ENCODE measurements around the gene TIMM17B.

TIMM17B gene

DNA sequence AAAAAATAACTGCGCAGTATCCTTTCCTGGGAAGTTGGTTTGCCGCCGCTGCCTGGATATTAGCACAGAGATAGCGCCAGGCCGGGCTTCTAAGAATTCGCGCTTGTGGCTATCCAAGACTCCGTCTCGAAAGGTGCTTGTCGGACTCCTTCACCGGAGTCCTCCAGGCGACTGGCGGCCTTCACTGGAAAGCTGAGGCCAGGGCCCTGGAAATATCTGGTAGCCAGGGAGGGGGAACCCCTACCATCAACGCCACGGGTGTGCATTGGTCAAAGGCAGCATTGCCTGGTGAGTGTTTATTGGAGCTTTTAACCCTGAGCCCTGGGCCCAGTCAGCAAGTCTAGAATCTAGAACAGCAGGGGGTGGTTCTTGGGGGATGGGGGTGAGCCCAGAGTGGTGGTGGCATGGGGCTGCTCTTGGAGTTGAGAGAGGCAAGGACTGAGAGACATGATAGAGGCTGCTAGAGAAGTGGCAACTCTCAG is 21.8 kb upstream of the TIMM17B start:
- DNase-seq (ENCODE audit: low read depth in 4 of 4, low spot score in 1 of 4) = no peak

DNA sequence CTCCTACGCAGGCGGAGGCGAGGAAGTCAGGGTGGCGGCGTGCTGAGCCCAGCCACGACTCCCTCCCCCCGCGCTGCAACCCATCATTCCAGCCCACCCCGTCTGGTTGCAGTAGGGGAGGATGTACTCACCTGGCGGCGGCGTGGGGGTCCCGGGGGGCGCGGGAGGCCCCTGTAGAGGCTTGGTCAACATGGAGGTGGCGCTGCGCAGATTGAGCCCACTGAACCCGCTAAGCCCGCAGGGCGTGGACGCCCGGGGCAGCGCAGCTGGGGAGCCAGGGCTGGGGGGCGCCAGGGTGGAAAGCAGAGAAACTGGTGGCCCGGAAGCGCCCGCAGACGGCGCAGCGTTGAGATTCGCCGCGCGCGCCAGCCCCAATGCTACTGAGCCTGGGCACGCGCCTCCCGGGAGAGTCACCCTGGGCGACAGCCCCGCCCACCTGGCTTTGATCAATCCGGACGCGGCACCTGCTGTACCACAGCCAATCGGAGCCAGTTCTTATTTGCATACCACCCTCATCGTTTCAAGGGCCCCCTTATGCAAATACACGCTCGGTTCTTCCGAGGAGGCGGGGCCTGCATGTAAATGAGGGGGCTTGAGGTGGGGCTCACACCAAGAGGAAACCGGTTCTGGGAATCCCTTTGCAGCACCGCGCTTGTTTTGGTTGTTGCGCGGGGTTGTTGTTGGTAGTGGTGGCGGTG is 21.2 kb upstream of the TIMM17B start, which contains the start of gene PIM2:
PIM2 (minus strand) TSS at position 382 of the 698 bp plus-strand sequence; CDS start at position 192, 190 bp downstream.
- peak; percentile 60 to 83 (median 76) for DNase-seq (ENCODE audit: low read depth in 4 of 4, low spot score in 1 of 4)

DNA sequence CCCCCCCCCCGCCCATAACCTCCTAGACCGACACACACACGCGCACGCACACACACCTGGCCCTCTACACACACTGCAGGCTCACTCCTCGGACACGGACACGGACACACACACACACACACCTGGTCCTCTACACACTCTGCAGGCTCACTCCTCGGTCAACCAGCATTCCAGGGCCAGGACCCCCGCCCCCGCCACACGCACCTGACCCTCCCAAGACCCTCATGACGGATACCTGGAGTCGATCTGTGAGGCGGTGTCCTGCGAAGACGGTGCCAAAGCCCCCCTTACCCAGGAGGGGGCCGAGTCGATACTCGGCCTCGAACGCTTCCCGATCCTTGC is 20.7 kb upstream of the TIMM17B start:
- no peak for DNase-seq (ENCODE audit: low read depth in 4 of 4, low spot score in 1 of 4)

DNA sequence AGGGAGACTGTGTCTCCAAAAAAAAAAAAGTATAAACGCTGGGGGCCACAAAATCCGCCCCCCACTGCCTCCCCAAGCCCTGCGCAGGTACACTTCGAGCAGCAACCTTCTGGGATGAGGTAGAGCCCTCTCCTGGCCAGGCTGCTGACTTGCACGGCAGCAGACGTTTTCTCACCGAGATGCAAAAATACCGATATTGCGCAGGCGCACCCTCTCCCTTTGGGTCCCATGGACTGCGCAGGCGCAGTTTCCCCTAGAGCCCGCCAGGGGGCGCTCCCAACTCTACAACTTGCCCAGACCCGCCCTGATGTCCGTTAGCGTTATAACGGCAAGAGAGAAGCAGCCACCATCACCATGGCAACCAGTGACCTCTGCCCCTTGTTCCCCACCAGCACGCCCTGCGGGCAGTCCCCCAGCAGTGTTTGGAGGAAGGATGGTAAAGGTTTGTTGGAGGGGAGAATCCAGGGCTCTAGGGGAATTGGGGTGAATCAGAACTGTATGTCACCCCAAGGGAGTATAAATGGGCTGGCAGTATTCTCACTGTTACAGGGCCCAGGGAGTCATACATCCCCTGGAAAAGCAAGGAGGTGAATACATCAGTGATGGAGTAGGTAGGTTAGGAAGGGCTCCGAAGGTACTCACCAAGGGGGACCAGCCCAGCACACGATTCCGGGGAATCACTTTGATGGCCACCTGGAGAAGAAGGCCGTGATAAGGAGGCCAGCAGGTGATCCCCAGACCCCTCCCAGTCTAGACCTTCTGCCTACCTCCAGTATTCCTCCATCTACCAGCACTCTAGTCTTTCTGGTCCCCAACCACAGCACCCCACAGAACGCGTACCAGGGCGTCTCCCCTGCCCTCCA is 19.8 kb upstream of the TIMM17B start:
- DNase-seq (ENCODE audit: low read depth in 4 of 4, low spot score in 1 of 4) = peak; percentile 53 to 74 (median 68)

DNA sequence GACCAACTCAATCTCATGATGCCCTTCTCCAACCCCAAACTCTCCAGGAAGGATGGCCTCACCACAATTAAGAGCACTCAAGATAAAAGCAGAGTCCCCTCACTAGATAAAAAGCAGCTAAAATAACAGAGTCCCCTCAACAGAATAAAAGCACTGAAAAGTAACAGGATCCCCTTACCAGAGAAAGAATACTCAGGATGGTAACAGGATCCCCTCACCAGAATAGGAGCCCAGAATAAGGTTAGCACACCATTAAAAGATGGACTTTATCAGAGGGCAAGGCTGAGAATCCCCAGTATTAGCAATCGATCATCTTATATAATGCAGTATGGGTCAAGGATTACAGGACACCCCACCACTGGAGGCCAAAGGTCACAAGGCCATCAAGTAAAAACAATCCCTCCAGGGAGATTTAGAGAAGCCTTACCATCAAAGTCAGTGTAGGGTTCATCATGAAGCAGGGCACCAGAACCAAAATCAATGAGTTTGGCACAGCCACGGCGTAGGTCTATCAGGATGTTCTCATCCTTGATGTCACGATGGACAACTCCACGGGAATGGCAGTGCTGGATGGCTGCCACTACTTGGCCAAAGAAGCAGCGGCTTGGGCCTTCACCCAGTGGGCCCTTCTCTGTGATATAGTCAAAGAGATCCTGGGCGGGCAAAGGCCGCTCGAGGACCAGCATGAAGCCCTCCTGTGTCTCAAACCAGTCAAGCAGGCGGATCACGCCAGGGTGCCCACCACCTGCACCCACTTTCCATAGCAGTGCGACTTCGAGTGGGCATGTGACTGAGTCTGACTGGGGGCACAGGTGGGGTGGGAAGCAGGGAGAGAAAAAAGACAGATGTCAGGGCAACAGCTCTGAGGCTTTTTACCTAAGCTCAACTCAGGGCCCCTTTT is 17.3 kb upstream of the TIMM17B start:
- no peak for DNase-seq (ENCODE audit: low read depth in 4 of 4, low spot score in 1 of 4)

DNA sequence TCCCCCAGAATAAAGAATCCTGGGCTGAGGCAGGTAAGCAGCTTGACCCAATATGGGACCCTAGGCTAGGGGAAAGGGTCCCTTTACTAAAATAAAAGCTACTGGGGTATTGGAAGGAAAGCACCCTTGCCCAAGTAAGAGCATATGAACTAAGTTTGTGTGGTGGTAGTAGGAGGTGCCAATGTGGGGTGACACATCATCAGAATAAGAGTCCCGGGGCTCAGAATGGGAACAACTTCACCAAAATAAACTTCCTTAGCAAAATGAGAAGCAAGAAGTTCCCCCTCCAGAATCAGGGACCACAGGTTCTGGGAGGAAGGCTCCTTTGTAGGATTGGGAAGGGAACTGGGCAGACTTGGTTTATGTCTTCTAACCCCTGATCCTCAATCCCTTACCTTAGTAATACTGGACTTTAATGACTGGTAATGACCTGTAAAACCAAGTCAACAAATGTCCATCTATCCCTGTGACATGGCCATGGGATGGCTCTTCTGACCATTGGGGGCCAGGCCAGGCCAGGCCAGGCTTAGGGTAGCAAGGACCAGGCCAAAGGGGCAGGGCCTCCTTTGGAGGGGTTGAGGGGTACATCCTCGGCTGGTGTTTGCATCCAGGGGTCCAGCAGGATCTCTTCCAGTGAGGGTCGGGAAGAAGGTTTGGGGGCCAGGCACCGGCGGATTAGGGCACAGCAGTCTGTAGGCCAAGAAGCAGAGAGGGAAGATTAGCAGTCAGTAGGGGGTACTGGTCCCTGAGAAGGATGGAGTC is 16.2 kb upstream of the TIMM17B start:
- no peak for DNase-seq (ENCODE audit: low read depth in 4 of 4, low spot score in 1 of 4)

DNA sequence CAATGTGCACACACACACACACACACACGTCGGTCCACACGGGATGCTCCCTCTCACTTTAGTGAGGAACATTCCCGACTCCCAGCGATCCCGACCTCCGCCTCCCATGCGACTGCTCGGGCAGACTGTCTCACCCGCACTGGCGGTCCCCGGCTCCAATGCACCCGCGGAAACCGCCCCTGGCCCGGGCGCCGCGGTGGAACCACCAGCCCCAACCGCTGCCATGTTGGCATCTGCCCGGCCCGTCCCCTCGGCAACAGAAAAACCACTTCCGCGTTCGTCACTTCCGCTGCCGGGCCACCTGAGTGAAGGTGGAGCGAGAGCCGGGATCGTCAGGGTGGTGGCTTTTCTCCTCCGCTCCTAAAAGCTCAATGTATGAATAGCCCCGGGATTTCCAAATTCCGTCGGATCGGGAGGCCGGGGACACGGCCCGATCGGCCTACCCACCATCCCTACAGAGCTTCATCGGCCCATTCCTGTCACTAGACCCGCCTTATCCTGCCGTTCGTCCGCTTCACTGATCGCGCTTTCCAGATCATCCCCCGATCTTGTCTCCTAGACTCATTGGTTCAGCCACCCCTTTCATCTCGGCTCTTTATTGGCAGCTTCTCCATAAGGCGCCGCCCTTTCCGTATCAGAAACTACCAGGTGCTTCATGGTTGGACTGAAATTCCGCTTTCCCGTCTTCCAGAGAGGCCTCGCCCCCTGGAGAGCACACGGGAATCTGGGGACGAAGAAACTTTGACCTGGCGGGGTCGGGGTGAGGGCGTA is 14.0 kb upstream of the TIMM17B start, which contains the start of gene SLC35A2:
SLC35A2 (minus strand) TSS at position 235 of the 771 bp plus-strand sequence; CDS start at position 225, 10 bp downstream.
- peak; percentile 65 to 78 (median 74) for DNase-seq (ENCODE audit: low read depth in 4 of 4, low spot score in 1 of 4)

DNA sequence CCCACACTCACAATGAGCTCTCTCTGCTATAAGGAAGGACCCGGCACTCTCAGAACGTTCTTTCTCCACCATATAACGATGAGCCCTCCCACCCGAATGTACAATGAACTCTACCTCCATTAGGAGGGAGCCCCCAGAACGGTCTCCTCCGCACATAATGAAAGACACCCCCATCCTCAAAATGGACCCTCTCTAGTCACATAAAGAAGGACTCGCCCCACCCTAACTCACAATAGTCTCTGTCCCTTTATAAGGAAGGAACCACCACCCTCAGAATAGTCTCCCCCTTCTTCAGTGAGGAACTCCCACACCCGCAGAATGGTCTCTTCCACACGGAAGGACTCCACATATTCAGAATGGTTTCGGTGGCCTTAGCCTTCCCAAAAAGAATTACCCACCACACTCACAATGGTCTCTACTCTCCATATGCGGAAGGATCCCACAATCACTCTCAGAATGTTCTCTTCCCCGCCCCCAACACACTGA is 13.4 kb upstream of the TIMM17B start:
- DNase-seq (ENCODE audit: low read depth in 4 of 4, low spot score in 1 of 4) = no peak

DNA sequence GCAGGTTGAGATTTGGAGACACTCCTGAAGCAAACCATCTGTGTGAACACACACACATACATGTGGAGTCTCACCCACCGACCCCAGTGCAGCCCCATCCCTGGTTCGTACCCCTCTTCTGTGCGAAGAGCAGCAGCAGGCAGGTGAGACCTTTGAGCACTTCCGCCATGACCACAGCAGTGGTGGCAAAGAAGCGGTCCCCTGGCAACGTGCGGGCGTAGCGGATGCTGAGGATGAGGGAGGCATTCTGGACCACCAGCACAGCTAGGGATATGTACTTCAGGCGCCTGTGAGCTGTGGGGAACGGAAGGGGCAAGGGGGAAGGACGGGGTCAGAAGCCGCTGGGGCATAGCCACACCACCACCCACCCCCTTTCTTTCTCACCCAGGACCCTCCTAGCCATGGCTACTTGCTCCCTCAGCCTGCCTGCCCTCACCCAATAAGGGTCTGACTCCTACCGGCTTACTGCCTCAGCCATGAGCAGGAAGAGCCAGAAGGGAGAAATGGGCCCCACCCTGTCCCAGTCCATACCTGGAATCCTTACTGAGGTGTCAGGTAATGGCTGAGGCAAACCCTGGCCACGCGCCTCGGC is 12.2 kb upstream of the TIMM17B start:
- DNase-seq (ENCODE audit: low read depth in 4 of 4, low spot score in 1 of 4) = no peak

DNA sequence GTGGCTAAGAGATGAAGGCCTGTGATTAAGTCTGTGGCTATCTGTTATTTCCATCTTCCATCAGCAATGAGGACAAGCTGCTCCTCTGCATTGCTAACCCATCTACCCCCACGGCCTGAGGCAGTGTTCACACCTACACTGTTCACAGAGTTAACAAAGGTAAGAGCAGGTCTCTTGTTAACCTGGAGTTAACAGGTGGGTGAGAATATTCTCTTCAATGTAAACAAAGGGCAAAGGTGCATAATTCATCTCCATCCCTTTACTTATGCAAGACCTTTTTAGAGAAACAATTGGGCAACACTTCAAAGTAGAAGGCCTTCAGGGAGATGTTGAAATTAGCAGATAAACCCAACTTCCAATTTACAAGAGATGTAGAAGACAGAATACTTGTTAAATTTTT is 11.0 kb upstream of the TIMM17B start:
- no peak for DNase-seq (ENCODE audit: low read depth in 4 of 4, low spot score in 1 of 4)

DNA sequence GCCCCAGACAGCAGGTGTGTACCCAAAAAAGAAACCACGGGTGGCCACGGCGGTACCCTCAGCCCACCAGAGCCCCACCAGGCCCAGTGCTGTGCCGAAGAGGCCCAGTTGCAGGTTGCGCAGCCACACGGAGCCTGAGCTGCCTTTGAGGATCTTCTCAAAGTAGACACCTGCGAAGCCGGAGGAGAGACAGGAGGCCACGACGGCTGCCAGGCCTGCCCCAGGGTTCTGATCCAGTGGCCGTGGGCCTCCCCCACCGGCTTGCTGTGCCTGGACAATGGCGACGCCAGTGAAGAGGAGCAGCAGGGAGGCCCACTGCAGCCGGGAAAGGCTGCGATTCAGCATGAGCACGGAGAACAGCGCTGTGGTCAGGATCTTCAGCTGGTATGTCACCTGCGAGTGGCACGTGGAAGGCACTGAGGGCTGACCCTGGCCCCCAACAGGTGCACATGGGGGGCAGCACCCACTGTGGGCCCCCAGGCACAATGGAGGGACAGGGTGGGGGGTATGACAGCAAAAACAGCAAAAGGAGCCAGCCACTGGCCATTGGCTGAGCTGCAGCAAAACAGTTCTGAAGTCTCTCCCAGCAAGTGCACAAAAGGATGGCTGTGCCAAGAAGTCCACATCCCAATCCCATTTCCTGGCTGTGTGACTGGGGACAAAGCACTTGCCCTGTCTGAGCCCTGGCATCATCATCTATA is 7.7 kb upstream of the TIMM17B start:
- DNase-seq (ENCODE audit: low read depth in 4 of 4, low spot score in 1 of 4) = no peak

DNA sequence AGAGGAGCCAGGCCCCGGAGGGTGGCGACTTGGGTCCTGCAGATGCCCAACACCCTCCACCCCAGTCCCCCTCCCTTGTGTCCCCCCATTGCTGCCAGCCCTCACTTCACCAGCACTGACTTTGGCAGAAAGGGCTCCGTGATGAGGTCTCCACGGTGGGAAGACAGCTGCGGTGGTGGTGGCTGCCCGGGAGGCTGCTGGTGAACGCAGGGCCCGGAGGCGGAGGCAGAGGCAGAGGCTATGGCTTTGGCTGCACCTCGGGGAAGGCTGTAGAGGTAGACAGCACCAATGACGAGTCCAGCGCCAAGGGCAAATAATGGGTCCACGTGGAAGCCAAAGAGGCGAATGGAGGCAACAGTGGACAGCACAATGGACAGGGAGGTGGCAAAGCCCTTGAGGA is 7.1 kb upstream of the TIMM17B start:
- no peak for DNase-seq (ENCODE audit: low read depth in 4 of 4, low spot score in 1 of 4)

DNA sequence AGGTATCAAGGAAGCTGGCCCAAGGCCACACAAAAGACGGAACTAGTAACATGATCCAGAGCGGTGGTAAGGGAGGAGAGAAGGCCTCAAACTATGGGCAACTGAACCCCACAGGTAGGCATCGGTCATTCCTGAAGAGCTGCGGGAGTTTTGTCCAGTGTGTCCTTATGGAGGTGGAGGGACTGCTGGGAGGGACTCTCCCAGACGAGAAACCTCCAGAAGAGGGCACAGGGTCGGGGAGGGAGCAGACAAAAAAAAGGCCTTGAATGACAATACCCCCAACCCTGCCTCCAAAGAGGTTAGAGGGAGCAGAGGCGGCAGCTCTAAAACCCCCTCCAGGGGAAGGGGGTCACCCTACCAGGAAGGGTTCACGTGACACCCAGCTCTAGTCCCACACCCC is 6.6 kb upstream of the TIMM17B start:
- DNase-seq (ENCODE audit: low read depth in 4 of 4, low spot score in 1 of 4) = no peak

DNA sequence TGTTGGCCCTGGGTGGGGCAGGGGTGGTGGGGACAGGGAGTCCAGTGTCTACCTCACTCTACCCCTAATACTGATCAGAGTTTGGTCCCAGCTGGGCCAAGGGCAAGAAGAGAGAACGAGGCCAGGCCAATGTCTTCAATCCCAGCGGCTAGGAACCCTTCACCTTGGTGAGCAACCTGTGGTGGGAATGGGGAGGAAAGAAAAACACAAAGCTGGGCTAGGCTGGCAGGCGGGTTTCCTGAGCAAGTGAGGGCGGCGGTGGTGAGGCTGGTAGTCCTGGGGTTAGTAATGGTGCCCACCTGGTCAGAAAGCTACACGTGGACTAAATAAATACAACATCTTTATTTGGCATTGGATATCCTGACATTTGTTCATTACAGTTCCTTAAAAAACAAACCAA is 5.7 kb upstream of the TIMM17B start:
- DNase-seq (ENCODE audit: low read depth in 4 of 4, low spot score in 1 of 4) = no peak

DNA sequence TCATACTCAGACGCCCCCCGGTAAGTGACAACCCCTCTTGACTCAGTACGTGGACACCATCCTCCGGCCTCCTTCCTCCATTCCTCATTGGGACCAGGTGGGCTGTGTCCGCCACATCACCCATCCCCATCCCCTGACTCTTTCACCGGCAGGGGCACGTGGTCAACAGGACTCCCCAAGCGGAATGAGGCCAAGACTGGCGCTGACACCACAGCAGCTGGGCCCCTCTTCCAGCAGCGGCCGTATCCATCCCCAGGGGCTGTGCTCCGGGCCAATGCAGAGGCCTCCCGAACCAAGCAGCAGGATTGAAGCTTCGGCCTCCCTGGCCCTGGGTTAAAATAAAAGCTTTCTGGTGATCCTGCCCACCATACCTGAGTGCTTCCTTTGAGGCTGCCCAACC is 5.2 kb upstream of the TIMM17B start:
- DNase-seq (ENCODE audit: low read depth in 4 of 4, low spot score in 1 of 4) = no peak

DNA sequence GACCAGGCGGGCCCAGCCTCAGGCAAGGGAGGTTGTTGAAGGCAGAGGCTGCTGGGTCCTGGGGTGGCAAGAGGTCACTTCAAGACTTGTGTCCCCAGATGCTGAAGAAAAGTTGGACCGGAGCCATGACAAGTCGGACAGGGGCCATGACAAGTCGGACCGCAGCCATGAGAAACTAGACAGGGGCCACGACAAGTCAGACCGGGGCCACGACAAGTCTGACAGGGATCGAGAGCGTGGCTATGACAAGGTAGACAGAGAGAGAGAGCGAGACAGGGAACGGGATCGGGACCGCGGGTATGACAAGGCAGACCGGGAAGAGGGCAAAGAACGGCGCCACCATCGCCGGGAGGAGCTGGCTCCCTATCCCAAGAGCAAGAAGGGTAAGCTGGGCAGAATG is 4.6 kb upstream of the TIMM17B start:
- no peak for DNase-seq (ENCODE audit: low read depth in 4 of 4, low spot score in 1 of 4)

DNA sequence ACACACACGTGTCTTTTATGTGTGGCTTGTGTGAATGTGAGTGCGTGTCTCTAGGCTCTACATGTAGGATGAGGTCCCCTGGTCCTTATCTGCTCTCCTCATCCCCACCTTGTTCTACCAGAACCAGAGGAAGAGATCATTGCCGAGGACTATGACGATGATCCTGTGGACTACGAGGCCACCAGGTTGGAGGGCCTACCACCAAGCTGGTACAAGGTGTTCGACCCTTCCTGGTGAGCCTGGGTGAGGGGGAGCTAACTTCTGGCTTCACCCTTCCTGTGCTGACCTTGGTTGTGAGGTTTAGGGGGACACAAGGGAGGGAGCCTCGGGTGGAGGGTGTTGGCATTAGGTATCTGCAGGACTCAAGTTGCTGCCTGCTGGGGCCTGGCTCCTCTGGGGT is 3.5 kb upstream of the TIMM17B start:
- DNase-seq (ENCODE audit: low read depth in 4 of 4, low spot score in 1 of 4) = no peak

DNA sequence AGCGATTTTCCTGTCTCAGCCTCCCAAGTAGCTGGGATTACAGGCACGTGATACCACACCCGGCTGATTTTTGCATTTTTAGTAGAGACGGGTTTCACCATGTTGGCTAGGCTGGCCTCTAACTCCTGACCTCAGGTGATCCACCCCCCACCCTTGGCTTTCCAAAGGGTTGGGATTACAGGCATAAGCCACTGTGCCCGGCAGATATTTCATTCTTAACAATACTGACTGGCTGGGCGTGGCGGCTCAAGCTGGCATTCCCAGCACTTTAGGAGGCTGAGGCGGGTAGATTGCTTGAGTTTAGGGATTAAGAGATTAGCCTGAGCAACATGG is 1.5 kb upstream of the TIMM17B start:
- no peak for DNase-seq (ENCODE audit: low read depth in 4 of 4, low spot score in 1 of 4)

DNA sequence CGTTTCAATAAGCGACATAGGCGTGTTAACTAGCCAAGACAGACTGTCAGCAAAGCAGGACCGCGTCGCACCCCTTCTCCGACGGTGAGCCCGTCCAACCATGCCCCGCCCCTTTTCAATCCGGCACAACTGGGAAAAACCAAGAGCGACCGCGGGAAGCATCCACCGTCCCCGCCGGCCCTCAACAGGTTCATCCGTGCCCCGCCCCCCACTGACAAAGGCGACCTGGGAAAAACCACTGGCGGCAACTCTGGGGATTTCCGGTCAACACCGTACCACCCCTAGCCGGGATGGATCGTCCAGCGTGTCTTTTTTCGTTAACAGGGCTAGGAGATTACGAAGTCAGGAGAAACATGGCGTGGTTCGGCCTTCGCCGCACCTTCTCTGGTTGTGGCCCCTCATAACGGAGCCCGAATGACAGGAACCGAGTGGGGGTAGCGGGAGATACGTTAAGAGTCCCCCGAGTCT is 377 bp downstream of the TIMM17B start:
- peak in 1 of 4 experiments; percentile 48 for DNase-seq (ENCODE audit: low read depth in 4 of 4, low spot score in 1 of 4)
